ENCODE data around the gene NCS1. TPM values are rescaled to one million over a fixed set of nuclear protein-coding genes. Genes with fewer than 3 reads are reported as not detected.

The NCS1 gene
- total and polyA plus RNA-seq, 2 of the 8 experiments (the other 6 are each of a cell fraction or from before 2014, with no cell fraction given), result 34.7 to 47.6 TPM

- H3K79me1 ChIP-seq (ENCODE audit: low read depth, low read length), result no peaks in the 10 kb centered on the region
- no peak overlapping the region for H3K14ac ChIP-seq (ENCODE audit: insufficient read length)
- CTCF ChIA-PET (ENCODE audit: partially characterized antibody), result interaction anchor here (1.0 to 1.5 kb wide), 6 partner anchors 11 to 181 kb away, joined by 3 to 6 read pairs (median 4); no protein-coding TSS in a partner anchor
These were observed 16.6 kb upstream of the NCS1 start for GRCh38 chr9:130155647-130156046.

More at GRCh38 chr9:130155647-130156046, 16.6 kb upstream of the NCS1 start:
- Histone ChIP-seq H3K9ac (replicated peaks in 1 of 4; ENCODE audit: extremely low read depth in 1 of 4, low read depth in 3 of 4, low read length in 3 of 4) (no peak overlapping the region), H3K4me3 (ENCODE audit: extremely low read depth in 1 of 4, insufficient read depth in 2 of 4, low read depth in 3 of 4, low read length in 4 of 4) (no peak overlapping the region), H4K91ac (replicated peaks; ENCODE audit: insufficient read length, low read length) (no peak overlapping the region), H3K4me1 (replicated peaks in 1 of 4; ENCODE audit: control insufficient read depth in 3 of 4, insufficient read depth in 4 of 4, low read length in 3 of 4) (peaks cover 0 to 5% (median 3%) of the 10 kb centered on the region in 4 experiments; a peak in 4 of 7 replicates), H2BK12ac (ENCODE audit: low read depth, low read length) (peak overlapping the region; percentile 71; the same call in 1 of the 2 replicates), H3K23me2 (ENCODE audit: low read depth, low read length) (no peaks in the 10 kb centered on the region), H2AFZ (ENCODE audit: low read length) (no peak overlapping the region), H3K4me2 (ENCODE audit: insufficient read depth in 1 of 2, low read depth in 2 of 2, low read length in 2 of 2) (no peak overlapping the region), H3K27me3 (replicated peaks in 1 of 4; ENCODE audit: control insufficient read depth in 3 of 4, extremely low read depth in 1 of 4, insufficient read depth in 3 of 4, low read length in 3 of 4) (no peaks in the 10 kb centered on the region), H2AK5ac (ENCODE audit: low read depth, low read length) (no peak overlapping the region), H2BK5ac (ENCODE audit: low read depth, low read length) (no peak overlapping the region), H4K5ac (ENCODE audit: insufficient read length, low read depth, low read length) (no peak overlapping the region), H2BK120ac (replicated peaks; ENCODE audit: low read depth, low read length) (no peak overlapping the region), H3K9me3 (ENCODE audit: insufficient read depth in 2 of 2, low read depth in 1 of 2, low read length in 1 of 2) (no peaks in the 10 kb centered on the region), H4K8ac (ENCODE audit: extremely low read depth, insufficient read depth, low read length) (no peak overlapping the region; the same call in 1 of the 2 replicates), H4K20me1 (replicated peaks in 1 of 2; ENCODE audit: control insufficient read depth in 1 of 2, insufficient read depth in 2 of 2, low read length in 2 of 2) (no peaks in the 10 kb centered on the region), H2BK20ac (ENCODE audit: low read length) (no peak overlapping the region), H3K23ac (ENCODE audit: insufficient read length) (no peak overlapping the region), H3K79me2 (ENCODE audit: control insufficient read depth in 1 of 2, insufficient read depth in 2 of 2, low read length in 2 of 2) (no peaks in the 10 kb centered on the region), H3K56ac (replicated peaks; ENCODE audit: insufficient read length, low read depth, low read length) (no peak overlapping the region), H3K4ac (replicated peaks; ENCODE audit: insufficient read length, low read depth, low read length) (no peak overlapping the region), H3K36me3 (ENCODE audit: control insufficient read depth in 2 of 4, insufficient read depth in 4 of 4, low read length in 3 of 4) (no peaks in the 10 kb centered on the region), H3K18ac (ENCODE audit: extremely low read depth, low read length) (0 out of 2 replicates have a peak overlapping the region, but pooled peaks have one; percentile 24), H2BK15ac (ENCODE audit: low read length) (0 out of 2 replicates have a peak overlapping the region, but pooled peaks have one; percentile 72), H3K27ac (ENCODE audit: low read depth, low read length) (no peak overlapping the region)
- POLR2A ChIA-PET (ENCODE audit: partially characterized antibody), result interaction anchor here (0.7 kb wide), 1 partner anchor 202 kb away, joined by 3 read pairs; no protein-coding TSS in a partner anchor
- TF ChIP-seq KDM5A (IDR thresholded peaks at IDR 0.05; ENCODE audit: low read length) (no peak), CTCF (IDR thresholded peaks at IDR 0.05; ENCODE audit: control extremely low read depth in 1 of 3, insufficient read depth in 1 of 3, low read depth in 1 of 3, low read length in 3 of 3) (no peak), KDM1A (IDR thresholded peaks at IDR 0.05; ENCODE audit: borderline replicate concordance, low read length) (0 out of 2 replicates have a peak, but pooled peaks have one; percentile 17)
- 97% methylated on average over 12 of the region's 12 CpGs; no CpG with 5 or more reads in 1 of the 2 experiments for WGBS, 2 experiments (ENCODE audit: extremely low coverage in 1 of 2, insufficient coverage in 1 of 2, insufficient read length in 1 of 2, insufficient replicate concordance in 2 of 2, low coverage in 1 of 2, low lambda C conversion rate in 2 of 2, missing lambda C conversion rate in 1 of 2)
- no peak for DNase-seq (ENCODE audit: low read depth in 1 of 2, low spot score in 2 of 2)
- FAIRE-seq, result no peak

Data from H1 (cell line).